ENCODE data around the gene GCK. TPM values are rescaled to one million over a fixed set of nuclear protein-coding genes. Genes with fewer than 3 reads are reported as not detected.

GCK gene
- total RNA-seq, 1 donor from 2014 or later, result not detected

DNA sequence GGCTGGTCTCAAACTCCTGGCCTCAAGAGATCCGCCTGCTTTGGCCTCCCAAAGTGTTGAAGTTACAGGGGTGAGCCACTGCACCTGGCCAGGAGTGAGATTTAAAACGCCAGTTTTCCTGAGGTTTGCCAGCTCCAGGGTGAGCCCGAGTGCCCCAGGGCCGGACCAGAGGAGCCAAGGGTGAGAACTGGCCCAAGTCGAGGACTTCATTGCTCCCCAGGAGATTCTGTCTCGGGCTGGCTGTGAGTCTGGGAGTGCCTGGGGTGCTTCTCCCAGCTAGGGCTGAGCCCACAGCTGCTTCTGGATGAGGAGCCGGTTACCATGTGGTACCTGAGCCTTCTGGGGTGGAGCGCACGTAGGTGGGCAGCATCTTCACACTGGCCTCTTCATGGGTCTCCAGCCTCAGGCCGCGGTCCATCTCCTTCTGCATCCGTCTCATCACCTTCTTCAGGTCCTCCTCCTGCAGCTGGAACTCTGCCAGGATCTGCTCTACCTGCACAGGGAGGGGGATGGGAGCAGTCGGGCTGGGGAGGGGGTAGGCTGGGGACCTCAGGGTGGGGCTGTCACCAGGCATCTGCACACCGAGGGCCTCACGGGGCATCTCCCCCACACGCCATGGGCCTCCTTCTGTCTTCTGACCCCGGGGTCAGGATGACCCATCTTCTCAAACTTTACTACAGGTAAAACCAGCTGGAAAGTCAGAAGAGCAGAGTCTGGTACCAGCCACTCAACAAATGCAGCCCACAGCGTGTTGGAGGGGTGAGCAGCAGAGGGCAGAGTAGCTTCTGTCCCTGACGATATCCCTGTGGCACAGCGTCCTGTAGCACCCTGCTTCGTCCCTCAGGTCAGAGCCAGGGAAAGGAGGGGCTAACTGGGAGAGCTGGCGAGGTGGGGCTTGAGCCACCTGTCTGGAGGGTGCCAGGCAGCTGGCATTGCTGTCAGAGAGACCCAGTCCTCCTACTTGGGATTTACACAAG lies 36.0 kb downstream of the GCK start:
- TF ChIP-seq, protein P1, sequence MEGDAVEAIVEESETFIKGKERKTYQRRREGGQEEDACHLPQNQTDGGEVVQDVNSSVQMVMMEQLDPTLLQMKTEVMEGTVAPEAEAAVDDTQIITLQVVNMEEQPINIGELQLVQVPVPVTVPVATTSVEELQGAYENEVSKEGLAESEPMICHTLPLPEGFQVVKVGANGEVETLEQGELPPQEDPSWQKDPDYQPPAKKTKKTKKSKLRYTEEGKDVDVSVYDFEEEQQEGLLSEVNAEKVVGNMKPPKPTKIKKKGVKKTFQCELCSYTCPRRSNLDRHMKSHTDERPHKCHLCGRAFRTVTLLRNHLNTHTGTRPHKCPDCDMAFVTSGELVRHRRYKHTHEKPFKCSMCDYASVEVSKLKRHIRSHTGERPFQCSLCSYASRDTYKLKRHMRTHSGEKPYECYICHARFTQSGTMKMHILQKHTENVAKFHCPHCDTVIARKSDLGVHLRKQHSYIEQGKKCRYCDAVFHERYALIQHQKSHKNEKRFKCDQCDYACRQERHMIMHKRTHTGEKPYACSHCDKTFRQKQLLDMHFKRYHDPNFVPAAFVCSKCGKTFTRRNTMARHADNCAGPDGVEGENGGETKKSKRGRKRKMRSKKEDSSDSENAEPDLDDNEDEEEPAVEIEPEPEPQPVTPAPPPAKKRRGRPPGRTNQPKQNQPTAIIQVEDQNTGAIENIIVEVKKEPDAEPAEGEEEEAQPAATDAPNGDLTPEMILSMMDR (IDR thresholded peaks at IDR 0.05; ENCODE audit: unreplicated experiment), result no peak
- Mint-ChIP-seq H3K27ac (ENCODE audit: unreplicated experiment) (no peak overlapping the region), H3K27me3 (ENCODE audit: unreplicated experiment) (peaks cover 9% of the 10 kb centered on the region), H3K36me3 (ENCODE audit: low read depth, unreplicated experiment) (no peaks in the 10 kb centered on the region), H3K4me3 (ENCODE audit: unreplicated experiment) (no peak overlapping the region), H3K9me3 (ENCODE audit: unreplicated experiment) (no peaks in the 10 kb centered on the region), H3K4me1 (ENCODE audit: unreplicated experiment) (no peaks in the 10 kb centered on the region)
- no peak for DNase-seq (ENCODE audit: low spot score)

DNA sequence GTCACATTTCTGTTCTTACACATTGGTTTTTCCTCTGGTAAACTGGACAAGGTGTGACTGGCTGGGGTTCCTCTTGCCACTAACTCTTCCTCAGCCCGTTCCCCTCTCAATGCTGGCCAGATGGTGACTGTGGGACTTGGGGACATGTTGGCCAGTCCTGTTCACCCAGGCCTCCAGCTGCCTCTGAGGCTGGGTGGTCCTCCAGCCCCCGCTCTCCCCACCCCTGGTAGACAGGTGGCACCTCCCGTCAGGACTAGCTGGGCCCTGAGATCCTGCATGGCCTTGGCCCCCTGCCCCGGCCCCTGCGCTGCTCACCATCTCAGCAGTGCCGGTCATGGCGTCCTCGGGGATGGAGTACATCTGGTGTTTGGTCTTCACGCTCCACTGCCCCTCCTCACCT lies 37.3 kb downstream of the GCK start:
- H3K27me3 Mint-ChIP-seq (ENCODE audit: unreplicated experiment), result peaks cover 11% of the 10 kb centered on the region
- no peaks in the 10 kb centered on the region for H3K4me1 Mint-ChIP-seq (ENCODE audit: unreplicated experiment)
- H3K36me3 Mint-ChIP-seq (ENCODE audit: low read depth, unreplicated experiment), result no peaks in the 10 kb centered on the region
- TF ChIP-seq, protein P1 (IDR thresholded peaks at IDR 0.05; ENCODE audit: unreplicated experiment), result no peak
- no peak overlapping the region for H3K27ac Mint-ChIP-seq (ENCODE audit: unreplicated experiment)
- no peak overlapping the region for H3K4me3 Mint-ChIP-seq (ENCODE audit: unreplicated experiment)
- no peak for DNase-seq (ENCODE audit: low spot score)
- H3K9me3 Mint-ChIP-seq (ENCODE audit: unreplicated experiment), result no peaks in the 10 kb centered on the region

DNA sequence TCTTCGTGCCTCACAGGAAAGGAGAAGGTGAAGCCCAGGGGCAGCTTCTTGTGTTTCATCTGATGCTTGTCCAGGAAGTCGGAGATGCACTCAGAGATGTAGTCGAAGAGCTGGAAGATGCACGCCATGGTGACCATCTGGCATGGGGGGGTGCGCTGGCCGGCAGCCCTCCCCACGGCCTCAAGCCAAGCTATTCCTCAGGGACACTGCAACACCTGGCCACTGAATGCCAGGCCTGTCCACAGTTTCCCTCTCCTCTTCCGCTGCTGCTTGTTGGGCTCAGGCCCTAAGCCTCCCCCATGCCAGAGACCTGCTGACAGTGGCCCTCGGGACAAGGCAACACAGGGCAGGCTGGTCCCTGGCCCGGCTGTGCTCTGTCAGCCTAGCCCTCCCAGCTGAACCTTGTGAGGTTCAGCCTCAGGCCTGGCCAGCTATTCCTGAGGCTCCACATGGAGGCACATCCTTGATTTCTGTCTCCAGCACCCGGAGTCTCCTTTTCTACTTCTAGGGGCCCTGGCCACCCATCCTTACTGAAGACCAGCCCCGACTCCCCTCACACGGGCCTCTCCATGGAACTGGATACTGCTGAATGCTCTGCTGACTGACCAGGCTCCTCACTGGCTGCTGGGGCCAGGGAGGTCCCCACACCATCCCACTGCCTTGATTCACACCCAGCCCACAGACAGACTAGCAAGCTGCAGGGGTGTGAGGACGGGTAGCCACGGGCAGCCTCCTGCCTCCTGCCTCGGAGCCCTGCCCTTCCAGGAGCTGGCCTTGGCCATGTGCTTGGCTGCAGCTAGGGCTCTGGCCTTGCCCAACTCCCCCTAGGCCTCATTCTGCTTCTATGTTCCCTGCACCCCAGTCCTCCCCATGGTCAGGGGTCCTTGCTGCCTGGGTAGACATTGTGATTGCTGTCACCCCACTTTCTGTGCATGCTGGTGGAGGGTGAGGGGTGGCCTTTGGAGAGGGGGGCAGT lies 38.0 kb downstream of the GCK start:
- no peaks in the 10 kb centered on the region for H3K4me1 Mint-ChIP-seq (ENCODE audit: unreplicated experiment)
- DNase-seq (ENCODE audit: low spot score), result no peak
- H3K36me3 Mint-ChIP-seq (ENCODE audit: low read depth, unreplicated experiment), result no peaks in the 10 kb centered on the region
- H3K27ac Mint-ChIP-seq (ENCODE audit: unreplicated experiment), result no peak overlapping the region
- H3K27me3 Mint-ChIP-seq (ENCODE audit: unreplicated experiment), result peaks cover 11% of the 10 kb centered on the region
- H3K9me3 Mint-ChIP-seq (ENCODE audit: unreplicated experiment), result no peaks in the 10 kb centered on the region
- no peak overlapping the region for H3K4me3 Mint-ChIP-seq (ENCODE audit: unreplicated experiment)
- TF ChIP-seq, protein P1 (IDR thresholded peaks at IDR 0.05; ENCODE audit: unreplicated experiment), result no peak

DNA sequence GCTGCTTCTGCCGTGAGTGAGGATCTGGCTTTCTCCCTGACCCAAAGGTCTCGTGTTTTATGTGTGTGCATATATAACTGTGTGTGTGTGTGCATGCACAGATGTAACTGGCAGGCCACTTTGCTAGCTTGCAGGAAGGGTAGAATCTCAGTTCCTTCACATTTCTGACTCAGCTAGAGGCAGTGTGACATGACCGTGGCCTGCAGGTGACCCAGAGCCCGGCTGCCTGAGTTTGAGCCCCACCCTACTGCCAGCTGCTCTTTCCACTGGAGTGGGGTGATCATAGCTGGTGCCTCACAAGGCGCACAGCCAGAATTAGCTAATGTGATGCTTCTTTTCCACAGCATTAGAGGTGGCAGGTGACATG lies 38.8 kb downstream of the GCK start:
- no peak for DNase-seq (ENCODE audit: low spot score)
- Mint-ChIP-seq H3K4me3 (ENCODE audit: unreplicated experiment) (no peak overlapping the region), H3K36me3 (ENCODE audit: low read depth, unreplicated experiment) (no peaks in the 10 kb centered on the region), H3K27me3 (ENCODE audit: unreplicated experiment) (peaks cover 8% of the 10 kb centered on the region), H3K4me1 (ENCODE audit: unreplicated experiment) (no peaks in the 10 kb centered on the region), H3K9me3 (ENCODE audit: unreplicated experiment) (no peaks in the 10 kb centered on the region), H3K27ac (ENCODE audit: unreplicated experiment) (no peak overlapping the region)
- TF ChIP-seq, protein P1 (IDR thresholded peaks at IDR 0.05; ENCODE audit: unreplicated experiment), result no peak

Data from endothelial cell (in vitro differentiated cells).